ENCODE results near the gene CDKAL1. TPM values are rescaled to one million over a fixed set of nuclear protein-coding genes. Genes with fewer than 3 reads are reported as not detected.

Gene CDKAL1
- total and polyA plus RNA-seq, 2 of the 8 experiments (the other 6 are each of a cell fraction or from before 2014, with no cell fraction given): 8.4 to 24.6 TPM

DNA sequence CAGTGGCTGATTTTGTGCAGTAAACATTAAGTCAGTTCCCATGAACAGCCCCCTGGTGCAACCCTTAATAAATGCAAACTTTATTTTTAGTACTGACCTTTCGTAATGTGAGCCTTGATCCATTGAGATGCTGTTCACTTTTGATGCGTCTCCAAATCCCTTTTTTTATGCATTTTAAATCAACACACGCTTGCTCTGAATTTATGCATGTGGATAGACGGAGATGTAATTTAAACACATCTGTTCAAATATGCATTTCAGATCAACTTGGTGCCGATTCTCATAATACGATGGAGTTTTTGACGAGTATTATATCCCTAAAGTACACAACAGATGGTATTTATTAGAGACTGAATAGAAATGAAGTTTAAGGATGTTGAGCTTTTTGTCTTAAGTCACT is 505.7 kb downstream of the CDKAL1 start:
- Histone ChIP-seq H3K79me2 (ENCODE audit: control insufficient read depth in 1 of 2, insufficient read depth in 2 of 2, low read length in 2 of 2) (no peaks in the 10 kb centered on the region), H2BK120ac (replicated peaks; ENCODE audit: low read depth, low read length) (no peak overlapping the region), H3K14ac (ENCODE audit: insufficient read length) (no peak overlapping the region), H3K9me3 (ENCODE audit: insufficient read depth in 2 of 2, low read depth in 1 of 2, low read length in 1 of 2) (no peaks in the 10 kb centered on the region), H3K4ac (replicated peaks; ENCODE audit: insufficient read length, low read depth, low read length) (no peak overlapping the region), H3K9ac (replicated peaks in 1 of 4; ENCODE audit: extremely low read depth in 1 of 4, low read depth in 3 of 4, low read length in 3 of 4) (no peak overlapping the region), H4K20me1 (replicated peaks in 1 of 2; ENCODE audit: control insufficient read depth in 1 of 2, insufficient read depth in 2 of 2, low read length in 2 of 2) (no peaks in the 10 kb centered on the region), H3K4me1 (replicated peaks in 1 of 4; ENCODE audit: control insufficient read depth in 3 of 4, insufficient read depth in 4 of 4, low read length in 3 of 4) (peaks cover 0 to 4% (median 0%) of the 10 kb centered on the region in 4 experiments; a peak in 1 of 7 replicates), H3K36me3 (ENCODE audit: control insufficient read depth in 2 of 4, insufficient read depth in 4 of 4, low read length in 3 of 4) (no peaks in the 10 kb centered on the region), H3K18ac (ENCODE audit: extremely low read depth, low read length) (no peak overlapping the region), H3K23ac (ENCODE audit: insufficient read length) (no peak overlapping the region), H2AK5ac (ENCODE audit: low read depth, low read length) (no peak overlapping the region), H2AFZ (ENCODE audit: low read length) (no peak overlapping the region), H3K4me3 (ENCODE audit: extremely low read depth in 1 of 4, insufficient read depth in 2 of 4, low read depth in 3 of 4, low read length in 4 of 4) (no peak overlapping the region), H3K56ac (replicated peaks; ENCODE audit: insufficient read length, low read depth, low read length) (no peak overlapping the region), H4K91ac (replicated peaks; ENCODE audit: insufficient read length, low read length) (no peak overlapping the region), H2BK15ac (ENCODE audit: low read length) (no peak overlapping the region), H2BK12ac (ENCODE audit: low read depth, low read length) (no peak overlapping the region), H3K4me2 (ENCODE audit: insufficient read depth in 1 of 2, low read depth in 2 of 2, low read length in 2 of 2) (no peak overlapping the region), H3K79me1 (ENCODE audit: low read depth, low read length) (no peaks in the 10 kb centered on the region), H3K23me2 (ENCODE audit: low read depth, low read length) (no peaks in the 10 kb centered on the region; the same call in 1 of the 2 replicates), H4K5ac (ENCODE audit: insufficient read length, low read depth, low read length) (no peak overlapping the region), H4K8ac (ENCODE audit: extremely low read depth, insufficient read depth, low read length) (no peak overlapping the region), H2BK20ac (ENCODE audit: low read length) (no peak overlapping the region), H2BK5ac (ENCODE audit: low read depth, low read length) (no peak overlapping the region), H3K27me3 (replicated peaks in 1 of 4; ENCODE audit: control insufficient read depth in 3 of 4, extremely low read depth in 1 of 4, insufficient read depth in 3 of 4, low read length in 3 of 4) (no peaks in the 10 kb centered on the region), H3K27ac (ENCODE audit: low read depth, low read length) (no peak overlapping the region)
- FAIRE-seq (no peak), DNase-seq (ENCODE audit: low read depth in 1 of 2, low spot score in 2 of 2) (no peak)
- WGBS, 2 experiments (ENCODE audit: extremely low coverage in 1 of 2, insufficient coverage in 1 of 2, insufficient read length in 1 of 2, insufficient replicate concordance in 2 of 2, low coverage in 1 of 2, low lambda C conversion rate in 2 of 2, missing lambda C conversion rate in 1 of 2): 87% methylated on average over 7 of the region's 7 CpGs; no CpG with 5 or more reads in 1 of the 2 experiments
- ChIA-PET CTCF (ENCODE audit: partially characterized antibody) (no interaction called here), POLR2A (ENCODE audit: partially characterized antibody) (no interaction called here)
- TF ChIP-seq SIN3A (conservative IDR thresholded peaks at IDR 0.05 in 1 of 2, IDR thresholded peaks at IDR 0.05 in 1 of 2; ENCODE audit: low read depth in 1 of 2, low read length in 2 of 2) (no peak), CEBPB (IDR thresholded peaks at IDR 0.05; ENCODE audit: low read depth, low read length) (no peak), POLR2AphosphoS5 (IDR thresholded peaks at IDR 0.05; ENCODE audit: low read depth, low read length) (no peak), JUND (IDR thresholded peaks at IDR 0.05; ENCODE audit: low read length) (no peak), RBBP5 (IDR thresholded peaks at IDR 0.05; ENCODE audit: borderline replicate concordance, low read depth, low read length) (no peak), RAD21 (IDR thresholded peaks at IDR 0.05 in 1 of 2, conservative IDR thresholded peaks at IDR 0.05 in 1 of 2; ENCODE audit: low read depth in 2 of 2, low read length in 2 of 2) (no peak), BACH1 (IDR thresholded peaks at IDR 0.05; ENCODE audit: low read length) (no peak)
- TF ChIP-seq, protein P1, sequence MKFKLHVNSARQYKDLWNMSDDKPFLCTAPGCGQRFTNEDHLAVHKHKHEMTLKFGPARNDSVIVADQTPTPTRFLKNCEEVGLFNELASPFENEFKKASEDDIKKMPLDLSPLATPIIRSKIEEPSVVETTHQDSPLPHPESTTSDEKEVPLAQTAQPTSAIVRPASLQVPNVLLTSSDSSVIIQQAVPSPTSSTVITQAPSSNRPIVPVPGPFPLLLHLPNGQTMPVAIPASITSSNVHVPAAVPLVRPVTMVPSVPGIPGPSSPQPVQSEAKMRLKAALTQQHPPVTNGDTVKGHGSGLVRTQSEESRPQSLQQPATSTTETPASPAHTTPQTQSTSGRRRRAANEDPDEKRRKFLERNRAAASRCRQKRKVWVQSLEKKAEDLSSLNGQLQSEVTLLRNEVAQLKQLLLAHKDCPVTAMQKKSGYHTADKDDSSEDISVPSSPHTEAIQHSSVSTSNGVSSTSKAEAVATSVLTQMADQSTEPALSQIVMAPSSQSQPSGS (IDR thresholded peaks at IDR 0.05; ENCODE audit: low read length): no peak
- TF ChIP-seq, protein P2, sequence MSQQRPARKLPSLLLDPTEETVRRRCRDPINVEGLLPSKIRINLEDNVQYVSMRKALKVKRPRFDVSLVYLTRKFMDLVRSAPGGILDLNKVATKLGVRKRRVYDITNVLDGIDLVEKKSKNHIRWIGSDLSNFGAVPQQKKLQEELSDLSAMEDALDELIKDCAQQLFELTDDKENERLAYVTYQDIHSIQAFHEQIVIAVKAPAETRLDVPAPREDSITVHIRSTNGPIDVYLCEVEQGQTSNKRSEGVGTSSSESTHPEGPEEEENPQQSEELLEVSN (IDR thresholded peaks at IDR 0.05): no peak
- TF ChIP-seq, protein P3, sequence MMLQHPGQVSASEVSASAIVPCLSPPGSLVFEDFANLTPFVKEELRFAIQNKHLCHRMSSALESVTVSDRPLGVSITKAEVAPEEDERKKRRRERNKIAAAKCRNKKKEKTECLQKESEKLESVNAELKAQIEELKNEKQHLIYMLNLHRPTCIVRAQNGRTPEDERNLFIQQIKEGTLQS (IDR thresholded peaks at IDR 0.05; ENCODE audit: insufficient read depth, low read depth, low read length): no peak

All from H1 (cell line).